Loucy (cell line): ENCODE data around the gene DUSP9.
"Not testable (repeated sequence)": the region's sequence is repeated elsewhere in the genome, so short reads cannot be mapped to it uniquely, and the experiment has no call there.

Experiments
- H2AFZ ChIP-seq: fragments of 200-600 bp; sonication (generic); 2 replicates; pipeline ENCODE4 v1.6.0; 2016; ENCODE audit warnings: antibody characterized with exemption, mild to moderate bottlenecking, low read length, moderate library complexity
- H3F3A ChIP-seq: fragments of 200-600 bp; 2 replicates; pipeline ENCODE4 v1.6.0; 2016; ENCODE audit warnings: antibody characterized with exemption, low read depth, mild to moderate bottlenecking
- H3K27me3 ChIP-seq: fragments of 200-600 bp; sonication (generic); 2 replicates; pipeline ENCODE4 v1.6.1; 2014; ENCODE audit warnings: low read length, mild to moderate bottlenecking; ENCODE audit not compliant: insufficient read depth, poor library complexity, severe bottlenecking
- H3K36me3 ChIP-seq: fragments of 200-600 bp; sonication (generic); 2 replicates; pipeline ENCODE4 v1.6.1; 2016; ENCODE audit warnings: low read length; ENCODE audit not compliant: insufficient read depth
- H3K4me1 ChIP-seq: fragments of 200-600 bp; sonication (generic); 2 replicates; pipeline ENCODE4 v1.5.1; 2014; ENCODE audit warnings: low read length, mild to moderate bottlenecking; ENCODE audit not compliant: insufficient read depth, poor library complexity, severe bottlenecking
- H3K4me2 ChIP-seq: fragments of 200-600 bp; sonication (generic); 2 replicates; pipeline ENCODE4 v1.6.0; 2014; ENCODE audit warnings: antibody characterized with exemption, low read length, low read depth, mild to moderate bottlenecking; ENCODE audit not compliant: poor library complexity, severe bottlenecking
- H3K4me3 ChIP-seq: fragments of 200-600 bp; sonication (generic); 2 replicates; pipeline ENCODE4 v1.5.1; 2014; ENCODE audit warnings: low read length, mild to moderate bottlenecking, mixed read lengths; ENCODE audit not compliant: poor library complexity, severe bottlenecking
- H3K79me2 ChIP-seq: fragments of 200-600 bp; sonication (generic); 2 replicates; pipeline ENCODE4 v1.6.1; 2014; ENCODE audit warnings: low read length; ENCODE audit not compliant: insufficient read depth
- H3K9ac ChIP-seq: fragments of 200-600 bp; sonication (generic); 2 replicates; pipeline ENCODE4 v1.6.0; 2014; ENCODE audit warnings: mild to moderate bottlenecking, low read depth, low read length, moderate library complexity; ENCODE audit not compliant: poor library complexity, severe bottlenecking
- H3K9me2 ChIP-seq: fragments of 200-600 bp; sonication (generic); replicated peaks from 2 replicates; pipeline ENCODE4 v1.6.1; 2016; ENCODE audit warnings: low read depth, low read length, mixed read lengths
- H3K9me3 ChIP-seq: fragments of 200-600 bp; sonication (generic); 2 replicates; pipeline ENCODE4 v1.6.1; 2014; ENCODE audit warnings: mild to moderate bottlenecking, antibody characterized with exemption, low read length, low read depth; ENCODE audit not compliant: insufficient read depth
- H4K20me1 ChIP-seq: fragments of 200-600 bp; sonication (generic); 2 replicates; pipeline ENCODE4 v1.6.0; 2014; ENCODE audit warnings: antibody characterized with exemption, low read length, mild to moderate bottlenecking; ENCODE audit not compliant: insufficient read depth, poor library complexity, severe bottlenecking
- EZH2phosphoT487 ChIP-seq: fragments of 200-600 bp; IDR thresholded peaks from 2 replicates; pipeline ENCODE4 v1.6.1; 2018; ENCODE audit warnings: antibody characterized with exemption, mild to moderate bottlenecking, moderate library complexity, borderline replicate concordance
- TF ChIP-seq, protein P1 (sequence below): fragments of 200-600 bp; sonication (generic); conservative IDR thresholded peaks from 2 replicates; pipeline ENCODE4 v1.5.1; 2014; ENCODE audit warnings: mild to moderate bottlenecking, antibody characterized with exemption, low read length

DUSP9 gene

DNA sequence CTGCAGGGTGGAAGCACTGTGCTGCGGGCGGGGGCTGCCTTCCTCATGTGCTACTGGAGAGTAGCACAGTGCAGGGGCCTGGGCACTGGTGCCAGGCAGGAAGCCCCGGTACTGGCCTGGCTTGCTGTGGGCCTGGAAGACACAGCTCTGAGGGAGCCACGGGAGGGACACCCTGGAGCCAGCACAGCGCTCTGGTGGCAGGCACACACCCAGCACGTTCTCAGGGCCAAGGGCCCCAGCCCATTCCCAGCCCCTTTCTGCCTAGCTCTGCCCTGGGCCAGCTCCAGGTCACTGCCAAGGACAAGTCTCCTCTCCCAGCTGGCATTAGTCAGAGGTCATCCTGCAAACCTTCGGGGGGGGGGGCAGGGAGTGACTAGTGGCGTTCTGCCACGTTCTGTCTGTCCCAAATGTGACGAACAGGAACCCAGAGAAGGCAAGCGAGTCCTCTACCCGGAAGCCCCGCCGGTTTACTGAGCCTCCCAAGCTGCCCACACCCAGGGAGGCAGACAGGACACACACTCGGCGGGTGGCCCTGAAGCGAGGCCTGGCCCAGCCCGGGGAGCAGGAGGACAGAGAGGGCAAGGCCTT lies 52.9 kb downstream of the DUSP9 start:
- not testable (repeated sequence) for H3K4me1 ChIP-seq, H3K9me3 ChIP-seq, H4K20me1 ChIP-seq, H3F3A ChIP-seq, H3K9me2 ChIP-seq, H3K27me3 ChIP-seq, H3K4me2 ChIP-seq, H3K9ac ChIP-seq, H3K4me3 ChIP-seq, H2AFZ ChIP-seq, H3K79me2 ChIP-seq
- H3K36me3 ChIP-seq, result peaks cover 22% of the 10 kb centered on the region; the same call in 1 of the 2 replicates

DNA sequence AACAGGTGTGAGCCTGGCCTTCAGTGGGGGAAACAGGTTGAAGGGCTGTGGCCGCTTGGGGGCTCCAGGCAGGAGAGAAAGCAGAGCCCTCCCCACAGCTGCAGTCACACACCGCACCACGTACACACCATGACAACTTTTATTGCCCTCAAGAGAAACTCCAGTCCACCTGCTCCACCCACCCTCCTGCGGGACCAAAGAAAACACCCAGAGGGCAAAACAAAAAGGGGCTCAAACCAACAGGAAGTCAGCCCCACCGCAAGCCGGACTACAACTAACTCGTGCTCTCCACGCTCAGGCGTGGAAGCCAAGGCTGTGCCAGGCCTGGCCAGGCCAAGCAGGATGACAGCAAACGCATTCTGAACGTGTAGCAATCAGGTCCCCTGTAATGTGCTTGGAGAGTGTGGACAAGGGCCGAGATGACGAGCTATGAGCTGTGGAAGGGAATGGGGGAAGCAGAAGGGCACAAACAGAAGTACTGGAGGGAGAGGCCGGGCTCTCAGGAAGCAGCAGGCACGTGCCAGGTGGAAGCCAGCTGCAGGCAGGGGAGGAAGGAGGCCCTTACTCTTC lies 53.5 kb downstream of the DUSP9 start:
- Histone ChIP-seq H3K27me3 (no peaks in the 10 kb centered on the region), H3K9me2 (no peaks in the 10 kb centered on the region), H3K4me3 (no peak overlapping the region), H3F3A (no peaks in the 10 kb centered on the region), H3K79me2 (no peaks in the 10 kb centered on the region), H3K9me3 (no peaks in the 10 kb centered on the region), H4K20me1 (no peaks in the 10 kb centered on the region), H3K9ac (no peak overlapping the region), H2AFZ (no peak overlapping the region), H3K36me3 (peaks cover 22% of the 10 kb centered on the region; the same call in 1 of the 2 replicates), H3K4me1 (no peaks in the 10 kb centered on the region), H3K4me2 (no peak overlapping the region)
- TF ChIP-seq, protein P1, sequence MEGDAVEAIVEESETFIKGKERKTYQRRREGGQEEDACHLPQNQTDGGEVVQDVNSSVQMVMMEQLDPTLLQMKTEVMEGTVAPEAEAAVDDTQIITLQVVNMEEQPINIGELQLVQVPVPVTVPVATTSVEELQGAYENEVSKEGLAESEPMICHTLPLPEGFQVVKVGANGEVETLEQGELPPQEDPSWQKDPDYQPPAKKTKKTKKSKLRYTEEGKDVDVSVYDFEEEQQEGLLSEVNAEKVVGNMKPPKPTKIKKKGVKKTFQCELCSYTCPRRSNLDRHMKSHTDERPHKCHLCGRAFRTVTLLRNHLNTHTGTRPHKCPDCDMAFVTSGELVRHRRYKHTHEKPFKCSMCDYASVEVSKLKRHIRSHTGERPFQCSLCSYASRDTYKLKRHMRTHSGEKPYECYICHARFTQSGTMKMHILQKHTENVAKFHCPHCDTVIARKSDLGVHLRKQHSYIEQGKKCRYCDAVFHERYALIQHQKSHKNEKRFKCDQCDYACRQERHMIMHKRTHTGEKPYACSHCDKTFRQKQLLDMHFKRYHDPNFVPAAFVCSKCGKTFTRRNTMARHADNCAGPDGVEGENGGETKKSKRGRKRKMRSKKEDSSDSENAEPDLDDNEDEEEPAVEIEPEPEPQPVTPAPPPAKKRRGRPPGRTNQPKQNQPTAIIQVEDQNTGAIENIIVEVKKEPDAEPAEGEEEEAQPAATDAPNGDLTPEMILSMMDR, result no peak
- no peak for TF ChIP-seq EZH2phosphoT487
